ENCODE results near the gene SMIM24. TPM values are rescaled to one million over a fixed set of nuclear protein-coding genes. Genes with fewer than 3 reads are reported as not detected.

SMIM24 gene
- polyA plus RNA-seq, 2 of the 4 experiments (the other 2 are of a cell fraction) = 1.0 to 1.2 TPM

- Histone ChIP-seq H3K4me2 (no peak overlapping the region), H3K9me3 (no peaks in the 10 kb centered on the region), H3K4me3 (no peak overlapping the region), H3K27ac (peak overlapping the region; percentile 91 to 95; a peak in 4 of 6 replicates), H3K4me1 (peaks cover 68% of the 10 kb centered on the region)
- ChIA-PET POLR2A (no interaction called here), CTCF (interaction anchor here (0.7 to 1.0 kb wide), 2 partner anchors 8 to 17 kb away, joined by 3 to 5 read pairs; no protein-coding TSS in a partner anchor)
- WGBS (ENCODE audit: missing lambda C conversion rate) = 59% methylated on average over 7 of the region's 7 CpGs
- DNase-seq (ENCODE audit: low read depth in 1 of 2, low spot score in 1 of 2) = no peak
- ATAC-seq = no peak
- no peak for FAIRE-seq
- TF ChIP-seq BCL3 (IDR thresholded peaks at IDR 0.05) (no peak), NPAS2 (CRISPR knock-in tag; IDR thresholded peaks at IDR 0.05; ENCODE audit: borderline replicate concordance) (no peak), TFCP2L1 (CRISPR knock-in tag; IDR thresholded peaks at IDR 0.05) (no peak), NFE2L2 (conservative IDR thresholded peaks at IDR 0.05; ENCODE audit: low read length) (no peak), ESRRA (IDR thresholded peaks at IDR 0.05; ENCODE audit: borderline replicate concordance, low read length) (no peak), CBX8 (IDR thresholded peaks at IDR 0.05) (no peak), HDAC2 (IDR thresholded peaks at IDR 0.05) (no peak), BHLHE40 (IDR thresholded peaks at IDR 0.05; ENCODE audit: low read depth, low read length) (no peak), GATA3 (IDR thresholded peaks at IDR 0.05; ENCODE audit: borderline replicate concordance) (no peak), EHF (CRISPR knock-in tag; IDR thresholded peaks at IDR 0.05) (no peak), FOSL2 (IDR thresholded peaks at IDR 0.05) (no peak), FOSL2 (CRISPR knock-in tag; IDR thresholded peaks at IDR 0.05) (no peak), EHMT2 (IDR thresholded peaks at IDR 0.05; ENCODE audit: low read depth) (no peak), HOXA7 (CRISPR knock-in tag; IDR thresholded peaks at IDR 0.05) (no peak), RAD21 (conservative IDR thresholded peaks at IDR 0.05 in 1 of 2, IDR thresholded peaks at IDR 0.05 in 1 of 2) (no peak), E2F6 (IDR thresholded peaks at IDR 0.05; ENCODE audit: borderline replicate concordance, low read depth) (no peak), POLR2A (IDR thresholded peaks at IDR 0.05; ENCODE audit: low read length) (no peak), CBX2 (IDR thresholded peaks at IDR 0.05; ENCODE audit: borderline replicate concordance, low read depth) (no peak)
- TF ChIP-seq, protein P1, sequence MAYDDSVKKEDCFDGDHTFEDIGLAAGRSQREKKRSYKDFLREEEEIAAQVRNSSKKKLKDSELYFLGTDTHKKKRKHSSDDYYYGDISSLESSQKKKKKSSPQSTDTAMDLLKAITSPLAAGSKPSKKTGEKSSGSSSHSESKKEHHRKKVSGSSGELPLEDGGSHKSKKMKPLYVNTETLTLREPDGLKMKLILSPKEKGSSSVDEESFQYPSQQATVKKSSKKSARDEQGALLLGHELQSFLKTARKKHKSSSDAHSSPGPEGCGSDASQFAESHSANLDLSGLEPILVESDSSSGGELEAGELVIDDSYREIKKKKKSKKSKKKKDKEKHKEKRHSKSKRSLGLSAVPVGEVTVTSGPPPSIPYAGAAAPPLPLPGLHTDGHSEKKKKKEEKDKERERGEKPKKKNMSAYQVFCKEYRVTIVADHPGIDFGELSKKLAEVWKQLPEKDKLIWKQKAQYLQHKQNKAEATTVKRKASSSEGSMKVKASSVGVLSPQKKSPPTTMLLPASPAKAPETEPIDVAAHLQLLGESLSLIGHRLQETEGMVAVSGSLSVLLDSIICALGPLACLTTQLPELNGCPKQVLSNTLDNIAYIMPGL (CRISPR knock-in tag; IDR thresholded peaks at IDR 0.05; ENCODE audit: borderline replicate concordance) = no peak
- TF ChIP-seq, protein P2, sequence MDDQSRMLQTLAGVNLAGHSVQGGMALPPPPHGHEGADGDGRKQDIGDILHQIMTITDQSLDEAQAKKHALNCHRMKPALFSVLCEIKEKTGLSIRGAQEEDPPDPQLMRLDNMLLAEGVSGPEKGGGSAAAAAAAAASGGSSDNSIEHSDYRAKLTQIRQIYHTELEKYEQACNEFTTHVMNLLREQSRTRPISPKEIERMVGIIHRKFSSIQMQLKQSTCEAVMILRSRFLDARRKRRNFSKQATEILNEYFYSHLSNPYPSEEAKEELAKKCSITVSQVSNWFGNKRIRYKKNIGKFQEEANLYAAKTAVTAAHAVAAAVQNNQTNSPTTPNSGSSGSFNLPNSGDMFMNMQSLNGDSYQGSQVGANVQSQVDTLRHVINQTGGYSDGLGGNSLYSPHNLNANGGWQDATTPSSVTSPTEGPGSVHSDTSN (IDR thresholded peaks at IDR 0.05) = no peak
These were observed 24.9 kb downstream of the SMIM24 start for GRCh38 chr19:3455393-3455955.

DNA sequence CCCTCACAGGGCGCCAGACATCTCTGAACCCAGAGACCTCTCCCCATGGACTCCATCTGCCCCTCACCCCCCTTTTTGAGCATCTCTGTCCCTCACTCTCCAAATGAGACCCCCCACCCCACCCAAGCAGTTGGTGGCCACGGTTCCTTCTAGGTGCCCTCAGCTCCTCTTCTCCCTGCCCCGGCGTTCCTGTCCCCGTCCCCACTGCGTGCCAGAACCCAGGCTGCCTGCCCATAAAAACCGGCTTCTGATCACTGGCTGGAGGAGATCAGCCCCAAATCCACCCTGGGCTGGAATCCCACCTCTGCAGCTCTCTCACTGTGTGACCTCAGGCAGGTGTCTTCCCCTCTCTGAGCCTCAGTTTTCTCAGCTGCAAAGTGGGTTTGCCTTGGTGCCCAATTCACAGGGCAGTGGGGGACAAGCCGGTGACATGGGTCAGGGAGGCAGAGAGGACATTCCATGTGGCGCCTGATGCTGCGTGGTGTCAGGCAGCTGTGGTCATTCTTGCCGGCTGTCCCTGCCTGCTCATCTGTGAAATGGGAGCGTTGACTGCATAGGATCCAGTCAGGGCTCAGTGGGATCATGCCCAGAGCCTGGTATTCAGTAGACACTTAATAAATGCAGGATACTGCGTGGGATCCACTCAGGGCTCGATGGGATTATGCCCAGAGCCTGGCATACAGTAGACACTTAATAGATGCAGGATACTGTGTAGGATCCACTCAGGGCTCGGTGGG is 25.5 kb downstream of the SMIM24 start:
- ChIA-PET POLR2A (no interaction called here), CTCF (interaction anchor here (0.7 kb wide), 1 partner anchor 46 kb away, joined by 3 read pairs; no protein-coding TSS in a partner anchor)
- no peak overlapping the region for H3K4me2 ChIP-seq
- peak overlapping the region in 1 of 2 experiments; percentile 95; a peak in 3 of 6 replicates for H3K27ac ChIP-seq
- no peak for FAIRE-seq
- no peak for ATAC-seq
- H3K4me3 ChIP-seq = no peak overlapping the region
- no peak for TF ChIP-seq BHLHE40 (IDR thresholded peaks at IDR 0.05; ENCODE audit: low read depth, low read length)
- TF ChIP-seq KDM1A (IDR thresholded peaks at IDR 0.05; ENCODE audit: low read depth) = 0 out of 2 replicates have a peak, but pooled peaks have one; percentile 25
- 96% methylated on average over 9 of the region's 15 CpGs for WGBS (ENCODE audit: missing lambda C conversion rate)
- H3K4me1 ChIP-seq = peaks cover 65% of the 10 kb centered on the region
- no peak for DNase-seq (ENCODE audit: low read depth in 1 of 2, low spot score in 1 of 2)
- no peaks in the 10 kb centered on the region for H3K9me3 ChIP-seq

Measured in A549 (cell line).